ENCODE data around the gene DNAJC25. TPM values are rescaled to one million over a fixed set of nuclear protein-coding genes. Genes with fewer than 3 reads are reported as not detected.

The DNAJC25 gene
- total and polyA plus RNA-seq, 2 of the 13 experiments (the other 11 are each of a cell fraction or from before 2014, with no cell fraction given) = 5.7 to 10.2 TPM

- TF ChIP-seq GLMP (CRISPR knock-in tag; IDR thresholded peaks at IDR 0.05; ENCODE audit: borderline replicate concordance) (no peak), ZSCAN25 (CRISPR knock-in tag; IDR thresholded peaks at IDR 0.05) (no peak), KLF16 (CRISPR knock-in tag; IDR thresholded peaks at IDR 0.05) (peak in 1 of 2 experiments; percentile 83; a peak in 1 of 4 replicates), TBL1XR1 (IDR thresholded peaks at IDR 0.05; ENCODE audit: borderline replicate concordance, low read length, partially characterized antibody) (no peak), ATF4 (CRISPR knock-in tag; IDR thresholded peaks at IDR 0.05) (no peak; a peak in 1 of 4 replicates), IRF1 (CRISPR knock-in tag; IDR thresholded peaks at IDR 0.05; ENCODE audit: low read depth) (no peak), ZNF891 (CRISPR knock-in tag; IDR thresholded peaks at IDR 0.05) (no peak; the same call in none of the 2 replicates), SAFB2 (CRISPR knock-in tag; IDR thresholded peaks at IDR 0.05; ENCODE audit: borderline replicate concordance, low read depth) (no peak), ZNF207 (IDR thresholded peaks at IDR 0.05; ENCODE audit: borderline replicate concordance) (no peak), CBFB (CRISPR knock-in tag; IDR thresholded peaks at IDR 0.05) (no peak; the same call in 1 of the 2 replicates), SCMH1 (CRISPR knock-in tag; IDR thresholded peaks at IDR 0.05; ENCODE audit: borderline replicate concordance) (no peak), RFXANK (CRISPR knock-in tag; IDR thresholded peaks at IDR 0.05) (peak; percentile 91; the same call in 1 of the 2 replicates), KDM6A (CRISPR knock-in tag; IDR thresholded peaks at IDR 0.05; ENCODE audit: low read depth) (no peak), TGIF2 (CRISPR knock-in tag; IDR thresholded peaks at IDR 0.05) (peak; percentile 97), NFYC (CRISPR knock-in tag; IDR thresholded peaks at IDR 0.05) (0 out of 2 replicates have a peak, but pooled peaks have one; percentile 43), HOXA3 (CRISPR knock-in tag; IDR thresholded peaks at IDR 0.05) (no peak), PAF1 (CRISPR knock-in tag; IDR thresholded peaks at IDR 0.05) (no peak), BCLAF1 (IDR thresholded peaks at IDR 0.05) (no peak), ZNF879 (CRISPR knock-in tag; IDR thresholded peaks at IDR 0.05) (peak; percentile 28; the same call in 1 of the 2 replicates), MEF2D (CRISPR knock-in tag; IDR thresholded peaks at IDR 0.05) (0 out of 2 replicates have a peak, but pooled peaks have one; percentile 53), SYNCRIP (IDR thresholded peaks at IDR 0.05; ENCODE audit: insufficient read depth, low read depth, low read length) (no peak), NCOA1 (CRISPR knock-in tag; IDR thresholded peaks at IDR 0.05) (no peak), ZSCAN20 (CRISPR knock-in tag; IDR thresholded peaks at IDR 0.05; ENCODE audit: borderline replicate concordance) (no peak)
- TF ChIP-seq, protein P1, sequence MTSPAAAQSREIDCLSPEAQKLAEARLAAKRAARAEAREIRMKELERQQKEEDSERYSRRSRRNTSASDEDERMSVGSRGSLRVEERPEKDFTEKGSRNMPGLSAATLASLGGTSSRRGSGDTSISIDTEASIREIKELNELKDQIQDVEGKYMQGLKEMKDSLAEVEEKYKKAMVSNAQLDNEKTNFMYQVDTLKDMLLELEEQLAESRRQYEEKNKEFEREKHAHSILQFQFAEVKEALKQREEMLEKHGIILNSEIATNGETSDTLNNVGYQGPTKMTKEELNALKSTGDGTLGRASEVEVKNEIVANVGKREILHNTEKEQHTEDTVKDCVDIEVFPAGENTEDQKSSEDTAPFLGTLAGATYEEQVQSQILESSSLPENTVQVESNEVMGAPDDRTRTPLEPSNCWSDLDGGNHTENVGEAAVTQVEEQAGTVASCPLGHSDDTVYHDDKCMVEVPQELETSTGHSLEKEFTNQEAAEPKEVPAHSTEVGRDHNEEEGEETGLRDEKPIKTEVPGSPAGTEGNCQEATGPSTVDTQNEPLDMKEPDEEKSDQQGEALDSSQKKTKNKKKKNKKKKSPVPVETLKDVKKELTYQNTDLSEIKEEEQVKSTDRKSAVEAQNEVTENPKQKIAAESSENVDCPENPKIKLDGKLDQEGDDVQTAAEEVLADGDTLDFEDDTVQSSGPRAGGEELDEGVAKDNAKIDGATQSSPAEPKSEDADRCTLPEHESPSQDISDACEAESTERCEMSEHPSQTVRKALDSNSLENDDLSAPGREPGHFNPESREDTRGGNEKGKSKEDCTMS (CRISPR knock-in tag; conservative IDR thresholded peaks at IDR 0.05) = no peak; the same call in 1 of the 2 replicates
These were observed 245 bp upstream of the DNAJC25 start (continued) for GRCh38 chr9:111630964-111631213.

All from HepG2 (cell line).